ENCODE data around the gene CBFA2T2.
"Not testable (repeated sequence)": the region's sequence is repeated elsewhere in the genome, so short reads cannot be mapped to it uniquely, and the experiment has no call there.

Gene CBFA2T2

DNA sequence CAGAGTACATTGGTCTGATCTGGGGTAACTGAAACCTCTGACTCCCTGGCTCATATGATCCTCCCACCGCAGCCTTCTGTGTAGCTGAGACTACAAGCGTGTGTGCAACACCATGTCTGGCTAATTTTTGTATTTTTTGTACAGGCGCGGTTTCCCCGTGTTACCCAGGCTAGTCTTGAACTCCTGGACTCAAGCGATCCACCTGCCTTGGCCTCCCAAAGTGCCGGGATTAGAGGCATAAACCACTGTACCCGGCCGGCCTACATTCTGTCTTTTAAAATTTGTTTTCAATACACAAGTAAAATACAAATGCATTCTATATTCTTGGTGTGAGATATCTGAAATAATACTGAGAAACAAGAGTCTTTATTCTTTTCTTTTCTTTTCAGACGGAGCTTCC, 1.7 kb upstream of the CBFA2T2 start:
- Histone ChIP-seq H3K27ac (ENCODE audit: low read depth in 2 of 2, low read length in 2 of 2) (no peak overlapping the region), H3K4me3 (ENCODE audit: low read length in 2 of 2) (no peak overlapping the region), H3K9ac (ENCODE audit: low read depth in 1 of 2, low read length in 2 of 2) (no peak overlapping the region), H3K27me3 (ENCODE audit: control insufficient read depth in 2 of 2, insufficient read depth in 2 of 2, low read length in 2 of 2) (no peaks in the 10 kb centered on the region), H3K9me3 (ENCODE audit: control insufficient read depth in 2 of 2, low read length in 2 of 2) (no peaks in the 10 kb centered on the region), H3K4me1 (ENCODE audit: control insufficient read depth in 2 of 2, insufficient read depth in 2 of 2, low read length in 2 of 2) (peaks cover 0 to 4% of the 10 kb centered on the region in 2 donors), H3K36me3 (ENCODE audit: control insufficient read depth in 2 of 2, insufficient read depth in 2 of 2, low read length in 2 of 2) (no peaks in the 10 kb centered on the region)

DNA sequence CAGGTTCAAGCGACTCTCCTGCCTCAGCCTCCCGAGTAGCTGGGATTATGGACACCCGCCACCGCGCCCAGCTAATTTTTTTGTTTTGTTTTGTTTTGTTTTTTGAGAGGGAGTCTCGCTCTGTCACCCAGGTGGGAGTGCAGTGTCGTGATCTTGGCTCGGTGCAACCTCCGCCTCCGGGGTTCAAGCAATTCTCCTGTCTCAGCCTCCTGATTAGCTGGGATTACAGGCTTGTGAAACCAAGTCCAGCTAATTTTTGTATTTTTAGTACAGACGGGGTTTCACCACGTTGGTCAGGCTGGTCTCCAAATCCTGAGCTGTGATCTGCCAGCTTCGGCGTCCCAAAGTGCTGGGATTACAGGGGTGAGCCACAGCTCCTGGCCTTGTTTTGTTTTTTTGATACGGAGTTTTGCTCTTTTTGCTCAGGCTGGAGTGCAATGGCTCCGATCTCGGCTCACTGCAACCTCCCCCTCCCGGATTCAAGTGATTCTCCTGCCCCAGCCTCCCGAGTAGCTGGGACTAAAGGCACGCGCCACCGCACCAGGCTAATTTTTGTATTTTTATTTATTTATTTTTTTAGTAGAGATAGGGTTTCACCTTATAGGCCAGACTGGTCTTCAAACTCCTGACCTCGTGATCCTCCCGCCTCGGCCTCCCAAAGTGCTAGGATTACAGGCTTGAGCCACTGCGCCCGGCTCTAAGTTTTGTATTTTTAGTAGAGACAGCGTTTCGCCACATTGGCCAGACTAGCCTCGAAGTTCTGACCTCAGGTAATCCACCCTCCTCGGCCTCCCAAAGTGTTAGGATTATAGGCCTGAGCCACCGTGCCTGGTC, 1.0 kb upstream of the CBFA2T2 start:
- H3K27ac ChIP-seq (ENCODE audit: low read depth in 2 of 2, low read length in 2 of 2): peak overlapping the region; percentile 93 to 95
- H3K27me3 ChIP-seq (ENCODE audit: control insufficient read depth in 2 of 2, insufficient read depth in 2 of 2, low read length in 2 of 2); H3K4me1 ChIP-seq (ENCODE audit: control insufficient read depth in 2 of 2, insufficient read depth in 2 of 2, low read length in 2 of 2); H3K9me3 ChIP-seq (ENCODE audit: control insufficient read depth in 2 of 2, low read length in 2 of 2); H3K36me3 ChIP-seq (ENCODE audit: control insufficient read depth in 2 of 2, insufficient read depth in 2 of 2, low read length in 2 of 2): not testable (repeated sequence)
- peak overlapping the region; percentile 70 to 81 for H3K9ac ChIP-seq (ENCODE audit: low read depth in 1 of 2, low read length in 2 of 2)
- H3K4me3 ChIP-seq (ENCODE audit: low read length in 2 of 2): peak overlapping the region in 1 of 2 donors; percentile 75

DNA sequence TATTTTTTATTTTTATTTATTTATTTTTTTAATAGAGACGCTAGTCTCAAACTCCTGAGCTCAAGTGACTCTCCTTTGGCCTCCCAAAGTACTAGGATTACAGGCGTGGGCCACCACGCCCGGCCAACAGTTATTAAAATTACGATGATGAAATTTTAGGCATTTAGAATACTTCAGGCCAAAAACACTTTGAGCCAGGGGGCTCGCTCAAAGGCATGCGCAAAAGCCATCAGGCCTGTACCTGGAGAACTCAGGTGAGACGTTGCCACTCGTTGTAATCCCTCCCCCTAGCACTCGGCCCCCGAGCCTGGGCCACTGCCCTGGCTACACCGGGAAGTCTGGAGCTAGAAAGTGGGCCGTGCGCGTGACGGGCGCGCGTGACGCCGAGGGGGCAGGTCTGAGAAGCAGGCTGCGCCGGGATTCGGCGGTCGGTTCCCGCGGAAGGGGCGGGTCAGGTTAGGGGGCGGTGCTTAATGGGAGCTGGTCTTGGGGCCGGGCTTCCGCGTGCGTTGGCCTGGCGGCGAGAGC, 337 bp upstream of the CBFA2T2 start:
- Histone ChIP-seq H3K9me3 (ENCODE audit: control insufficient read depth in 2 of 2, low read length in 2 of 2) (no peaks in the 10 kb centered on the region), H3K4me3 (ENCODE audit: low read length in 2 of 2) (peak overlapping the region; percentile 60 to 75), H3K36me3 (ENCODE audit: control insufficient read depth in 2 of 2, insufficient read depth in 2 of 2, low read length in 2 of 2) (no peaks in the 10 kb centered on the region), H3K9ac (ENCODE audit: low read depth in 1 of 2, low read length in 2 of 2) (peak overlapping the region; percentile 70 to 81), H3K27ac (ENCODE audit: low read depth in 2 of 2, low read length in 2 of 2) (peak overlapping the region; percentile 93 to 95), H3K27me3 (ENCODE audit: control insufficient read depth in 2 of 2, insufficient read depth in 2 of 2, low read length in 2 of 2) (no peaks in the 10 kb centered on the region), H3K4me1 (ENCODE audit: control insufficient read depth in 2 of 2, insufficient read depth in 2 of 2, low read length in 2 of 2) (peaks cover 0 to 4% of the 10 kb centered on the region in 2 donors)

DNA sequence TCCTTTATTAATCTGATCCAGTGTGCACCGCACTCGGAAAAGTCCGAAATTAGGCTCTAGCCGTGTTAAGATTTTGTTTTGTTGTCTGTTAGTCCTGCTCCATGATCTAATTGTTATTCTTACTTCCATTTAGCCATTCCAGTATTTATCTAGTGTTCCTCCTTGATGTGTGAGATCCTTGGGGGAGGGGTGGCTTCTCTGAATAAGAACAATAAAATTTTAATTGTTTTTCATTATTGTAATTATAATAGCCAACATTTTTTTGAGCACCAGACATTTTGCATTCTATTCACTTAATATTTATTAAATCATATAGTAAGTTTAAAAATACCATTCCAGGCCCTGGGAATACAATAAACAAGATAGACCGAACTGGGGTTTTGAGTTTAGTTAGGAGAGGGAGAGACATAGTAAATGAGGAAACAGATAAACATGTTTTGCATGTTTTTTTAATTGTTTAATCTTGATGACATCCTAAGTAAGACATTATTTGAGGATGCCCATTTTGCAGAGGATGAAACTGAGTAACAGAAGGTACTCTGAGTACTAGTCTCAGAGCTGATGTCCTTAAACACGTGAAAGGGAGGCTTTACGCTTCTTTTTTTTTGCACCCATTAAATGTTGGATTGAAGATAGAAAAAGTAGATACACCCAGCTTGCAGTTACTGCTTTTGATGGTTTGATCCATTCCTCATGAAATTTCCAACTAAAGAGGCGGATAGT, 1.2 kb downstream of the CBFA2T2 start:
- no peaks in the 10 kb centered on the region for H3K36me3 ChIP-seq (ENCODE audit: control insufficient read depth in 2 of 2, insufficient read depth in 2 of 2, low read length in 2 of 2)
- no peaks in the 10 kb centered on the region for H3K27me3 ChIP-seq (ENCODE audit: control insufficient read depth in 2 of 2, insufficient read depth in 2 of 2, low read length in 2 of 2)
- peak overlapping the region; percentile 92 to 93 for H3K9ac ChIP-seq (ENCODE audit: low read depth in 1 of 2, low read length in 2 of 2)
- H3K27ac ChIP-seq (ENCODE audit: low read depth in 2 of 2, low read length in 2 of 2): peak overlapping the region; percentile 91 to 96
- H3K4me1 ChIP-seq (ENCODE audit: control insufficient read depth in 2 of 2, insufficient read depth in 2 of 2, low read length in 2 of 2): peaks cover 0 to 4% of the 10 kb centered on the region in 2 donors
- H3K4me3 ChIP-seq (ENCODE audit: low read length in 2 of 2): peak overlapping the region; percentile 79 to 87
- H3K9me3 ChIP-seq (ENCODE audit: control insufficient read depth in 2 of 2, low read length in 2 of 2): no peaks in the 10 kb centered on the region

DNA sequence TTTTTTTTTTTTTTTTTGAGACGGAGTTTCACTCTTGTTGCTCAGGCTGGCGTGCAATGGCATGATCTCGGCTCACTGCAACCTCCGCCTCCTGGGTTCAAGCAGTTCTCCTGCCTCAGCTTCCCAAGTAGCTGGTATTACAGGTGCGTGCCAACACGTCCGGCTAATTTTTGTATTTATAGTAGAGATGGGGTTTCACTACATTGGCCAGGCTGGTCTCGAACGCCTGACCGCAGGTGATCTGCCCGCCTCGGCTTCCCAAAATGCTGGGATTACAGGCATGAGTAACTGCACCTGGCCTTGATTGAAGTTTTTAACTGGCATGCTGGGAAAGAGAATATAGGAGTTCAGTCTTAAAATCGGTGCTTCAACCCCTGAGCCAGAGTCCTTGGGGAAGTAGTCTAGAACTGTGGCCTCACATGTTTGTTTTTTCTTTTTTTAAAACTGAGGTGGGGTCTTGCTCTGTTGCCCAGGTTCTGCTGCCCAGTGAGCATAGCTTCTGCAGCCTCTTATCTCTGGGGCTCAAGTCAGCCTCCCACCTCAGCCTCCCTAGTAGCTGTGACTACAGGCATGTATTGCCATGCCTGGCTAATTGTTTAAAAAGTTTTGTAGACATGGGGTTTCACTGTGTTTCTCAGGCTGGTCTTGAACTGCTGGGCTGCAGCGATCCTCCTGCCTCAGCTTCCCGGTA, 3.3 kb downstream of the CBFA2T2 start:
- Histone ChIP-seq H3K36me3 (ENCODE audit: control insufficient read depth in 2 of 2, insufficient read depth in 2 of 2, low read length in 2 of 2) (no peaks in the 10 kb centered on the region), H3K4me1 (ENCODE audit: control insufficient read depth in 2 of 2, insufficient read depth in 2 of 2, low read length in 2 of 2) (peaks cover 0 to 4% of the 10 kb centered on the region in 2 donors), H3K9ac (ENCODE audit: low read depth in 1 of 2, low read length in 2 of 2) (no peak overlapping the region), H3K27ac (ENCODE audit: low read depth in 2 of 2, low read length in 2 of 2) (no peak overlapping the region), H3K4me3 (ENCODE audit: low read length in 2 of 2) (no peak overlapping the region), H3K27me3 (ENCODE audit: control insufficient read depth in 2 of 2, insufficient read depth in 2 of 2, low read length in 2 of 2) (no peaks in the 10 kb centered on the region), H3K9me3 (ENCODE audit: control insufficient read depth in 2 of 2, low read length in 2 of 2) (no peaks in the 10 kb centered on the region)

DNA sequence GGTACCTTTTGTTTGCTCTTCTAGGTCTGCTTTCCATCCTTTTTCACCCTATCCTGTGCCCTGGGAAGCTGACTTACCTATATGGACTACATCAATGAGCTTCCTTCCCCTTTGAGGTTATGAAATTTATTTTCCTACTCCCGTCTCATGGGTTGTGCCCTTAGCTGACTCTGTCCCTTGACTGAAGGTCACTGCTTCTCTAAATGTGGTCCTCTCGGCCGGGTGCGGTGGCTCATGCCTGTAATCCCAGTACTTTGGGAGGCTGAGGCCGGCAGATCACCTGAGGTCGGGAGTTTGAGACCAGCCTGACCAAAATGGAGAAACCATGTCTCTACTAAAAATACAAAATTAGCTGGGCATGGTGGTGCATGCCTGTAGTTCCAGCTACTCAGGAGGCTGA, 6.9 kb downstream of the CBFA2T2 start:
- not testable (repeated sequence) for H3K9me3 ChIP-seq (ENCODE audit: control insufficient read depth in 2 of 2, low read length in 2 of 2); H3K27me3 ChIP-seq (ENCODE audit: control insufficient read depth in 2 of 2, insufficient read depth in 2 of 2, low read length in 2 of 2); H3K9ac ChIP-seq (ENCODE audit: low read depth in 1 of 2, low read length in 2 of 2); H3K4me3 ChIP-seq (ENCODE audit: low read length in 2 of 2); H3K36me3 ChIP-seq (ENCODE audit: control insufficient read depth in 2 of 2, insufficient read depth in 2 of 2, low read length in 2 of 2); H3K4me1 ChIP-seq (ENCODE audit: control insufficient read depth in 2 of 2, insufficient read depth in 2 of 2, low read length in 2 of 2); H3K27ac ChIP-seq (ENCODE audit: low read depth in 2 of 2, low read length in 2 of 2)

DNA sequence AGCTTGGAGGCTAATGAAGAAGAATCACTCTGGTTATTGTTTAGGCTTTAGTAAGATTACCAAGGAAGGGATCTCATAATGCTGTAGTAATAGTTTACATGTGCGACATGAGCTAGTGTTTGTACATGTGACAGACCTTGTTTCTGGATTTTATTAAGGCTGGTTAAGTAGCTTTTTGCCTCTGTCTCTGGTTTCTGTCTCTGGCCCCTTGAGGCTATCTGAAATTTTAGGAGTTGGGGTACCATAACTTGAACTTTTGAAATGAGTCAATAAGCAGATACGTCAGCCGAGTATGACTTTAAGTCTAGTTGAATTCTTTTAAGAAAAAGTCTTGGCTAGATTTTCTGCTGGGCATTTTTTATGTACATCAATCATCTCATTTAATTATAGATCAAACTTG, 9.5 kb downstream of the CBFA2T2 start:
- Histone ChIP-seq H3K36me3 (ENCODE audit: control insufficient read depth in 2 of 2, insufficient read depth in 2 of 2, low read length in 2 of 2) (no peaks in the 10 kb centered on the region), H3K4me3 (ENCODE audit: low read length in 2 of 2) (no peak overlapping the region), H3K9ac (ENCODE audit: low read depth in 1 of 2, low read length in 2 of 2) (no peak overlapping the region), H3K4me1 (ENCODE audit: control insufficient read depth in 2 of 2, insufficient read depth in 2 of 2, low read length in 2 of 2) (no peaks in the 10 kb centered on the region), H3K27me3 (ENCODE audit: control insufficient read depth in 2 of 2, insufficient read depth in 2 of 2, low read length in 2 of 2) (no peaks in the 10 kb centered on the region), H3K9me3 (ENCODE audit: control insufficient read depth in 2 of 2, low read length in 2 of 2) (no peaks in the 10 kb centered on the region), H3K27ac (ENCODE audit: low read depth in 2 of 2, low read length in 2 of 2) (no peak overlapping the region)

DNA sequence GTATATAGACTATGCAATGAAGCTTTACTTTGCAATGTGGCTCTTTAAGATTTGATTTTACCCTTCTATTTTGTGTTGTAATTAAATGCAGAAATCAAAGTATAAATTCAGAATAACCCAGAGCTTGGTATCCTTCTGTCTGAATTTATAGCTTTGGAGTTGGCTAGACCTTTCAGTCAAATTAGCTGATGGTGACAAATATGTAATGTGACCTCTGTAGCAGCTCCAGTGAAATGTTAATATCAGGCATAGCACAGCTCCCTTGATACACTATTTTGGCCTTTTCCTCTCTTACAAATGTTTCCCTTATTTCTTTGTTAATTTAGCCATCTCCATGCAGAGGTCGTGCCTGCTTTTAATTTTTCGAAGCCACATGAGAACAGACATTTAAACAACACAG, 11.1 kb downstream of the CBFA2T2 start:
- no peak overlapping the region for H3K27ac ChIP-seq (ENCODE audit: low read depth in 2 of 2, low read length in 2 of 2)
- no peaks in the 10 kb centered on the region for H3K36me3 ChIP-seq (ENCODE audit: control insufficient read depth in 2 of 2, insufficient read depth in 2 of 2, low read length in 2 of 2)

DNA sequence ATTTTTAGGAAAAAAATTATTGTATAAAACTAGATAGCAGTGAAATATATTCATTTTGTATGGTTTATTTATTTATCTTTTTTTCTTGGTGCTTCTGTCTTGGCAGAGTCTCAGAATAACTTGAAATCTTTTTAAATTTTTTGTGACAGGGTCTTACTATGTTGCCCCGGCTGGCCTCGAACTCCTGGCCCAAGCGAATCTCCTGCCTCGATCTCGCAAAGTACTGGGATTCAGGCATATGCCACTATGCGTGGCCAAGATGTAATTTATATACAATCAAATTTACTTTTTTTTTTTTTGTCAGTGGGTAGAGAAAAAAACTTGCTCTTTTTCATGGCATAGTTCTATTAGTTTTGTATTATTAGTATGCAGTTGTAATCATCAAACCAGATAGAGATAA, 13.7 kb downstream of the CBFA2T2 start:
- no peak overlapping the region for H3K4me3 ChIP-seq (ENCODE audit: low read length in 2 of 2)
- H3K9me3 ChIP-seq (ENCODE audit: control insufficient read depth in 2 of 2, low read length in 2 of 2): no peaks in the 10 kb centered on the region
- no peaks in the 10 kb centered on the region for H3K27me3 ChIP-seq (ENCODE audit: control insufficient read depth in 2 of 2, insufficient read depth in 2 of 2, low read length in 2 of 2)
- H3K9ac ChIP-seq (ENCODE audit: low read depth in 1 of 2, low read length in 2 of 2): no peak overlapping the region
- H3K4me1 ChIP-seq (ENCODE audit: control insufficient read depth in 2 of 2, insufficient read depth in 2 of 2, low read length in 2 of 2): no peaks in the 10 kb centered on the region
- no peak overlapping the region for H3K27ac ChIP-seq (ENCODE audit: low read depth in 2 of 2, low read length in 2 of 2)
- H3K36me3 ChIP-seq (ENCODE audit: control insufficient read depth in 2 of 2, insufficient read depth in 2 of 2, low read length in 2 of 2): no peaks in the 10 kb centered on the region

More for the DNA sequence above, 11.1 kb downstream of the CBFA2T2 start:
- no peaks in the 10 kb centered on the region for H3K9me3 ChIP-seq (ENCODE audit: control insufficient read depth in 2 of 2, low read length in 2 of 2)
- no peaks in the 10 kb centered on the region for H3K4me1 ChIP-seq (ENCODE audit: control insufficient read depth in 2 of 2, insufficient read depth in 2 of 2, low read length in 2 of 2)
- H3K9ac ChIP-seq (ENCODE audit: low read depth in 1 of 2, low read length in 2 of 2): no peak overlapping the region
- H3K4me3 ChIP-seq (ENCODE audit: low read length in 2 of 2): no peak overlapping the region
- H3K27me3 ChIP-seq (ENCODE audit: control insufficient read depth in 2 of 2, insufficient read depth in 2 of 2, low read length in 2 of 2): no peaks in the 10 kb centered on the region

DNA sequence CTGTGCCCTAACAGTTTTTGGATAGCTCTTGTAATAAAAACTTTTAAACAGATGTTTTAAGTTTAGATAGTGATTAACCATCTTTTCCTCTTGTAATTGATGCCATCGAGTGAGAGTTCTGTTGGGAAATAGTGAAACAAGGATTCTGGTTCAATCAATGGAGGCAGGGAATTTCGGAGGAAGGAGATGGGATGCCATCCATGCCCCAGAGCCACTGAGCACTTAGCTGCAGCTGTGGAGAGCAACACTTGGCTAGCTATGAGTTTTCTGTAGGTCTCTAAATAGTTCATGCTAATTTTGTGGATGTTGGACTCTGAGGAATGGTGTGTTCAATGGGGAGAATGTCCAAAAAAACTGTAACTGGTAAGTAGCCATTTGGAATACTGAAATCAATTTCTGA, 16.7 kb downstream of the CBFA2T2 start:
- Histone ChIP-seq H3K27me3 (ENCODE audit: control insufficient read depth in 2 of 2, insufficient read depth in 2 of 2, low read length in 2 of 2) (no peaks in the 10 kb centered on the region), H3K4me1 (ENCODE audit: control insufficient read depth in 2 of 2, insufficient read depth in 2 of 2, low read length in 2 of 2) (peaks cover 0 to 2% of the 10 kb centered on the region in 2 donors), H3K4me3 (ENCODE audit: low read length in 2 of 2) (no peak overlapping the region), H3K36me3 (ENCODE audit: control insufficient read depth in 2 of 2, insufficient read depth in 2 of 2, low read length in 2 of 2) (no peaks in the 10 kb centered on the region), H3K9me3 (ENCODE audit: control insufficient read depth in 2 of 2, low read length in 2 of 2) (no peaks in the 10 kb centered on the region), H3K9ac (ENCODE audit: low read depth in 1 of 2, low read length in 2 of 2) (no peak overlapping the region), H3K27ac (ENCODE audit: low read depth in 2 of 2, low read length in 2 of 2) (no peak overlapping the region)

All from mucosa of rectum (tissue), 2 donors.